T-helper 1 cell treated with Interleukin-12 subunit alpha and Interleukin-12 subunit beta and Interleukin-4 antibody, amounts not matched to agents 30 ng/mL and 1 ng/mL, for 36 hours (primary cell): ENCODE data around the gene FDX2. TPM values are rescaled to one million over a fixed set of nuclear protein-coding genes. Genes with fewer than 3 reads are reported as not detected.

Experiments used
- intact Hi-C: fragments of 100-400 bp; cut with micrococcal nuclease; formaldehyde crosslinking; loops from one replicate; pipeline ENCODE4 v1.15.1; 2024
- total RNA-seq: library from RNA; stranded (reverse); gene quantifications from 2 replicates; pipeline ENCODE4 v1.2.3, GENCODE V29; 2022

Gene FDX2
- total RNA-seq, 1 donor from 2014 or later: 8.8 TPM

DNA sequence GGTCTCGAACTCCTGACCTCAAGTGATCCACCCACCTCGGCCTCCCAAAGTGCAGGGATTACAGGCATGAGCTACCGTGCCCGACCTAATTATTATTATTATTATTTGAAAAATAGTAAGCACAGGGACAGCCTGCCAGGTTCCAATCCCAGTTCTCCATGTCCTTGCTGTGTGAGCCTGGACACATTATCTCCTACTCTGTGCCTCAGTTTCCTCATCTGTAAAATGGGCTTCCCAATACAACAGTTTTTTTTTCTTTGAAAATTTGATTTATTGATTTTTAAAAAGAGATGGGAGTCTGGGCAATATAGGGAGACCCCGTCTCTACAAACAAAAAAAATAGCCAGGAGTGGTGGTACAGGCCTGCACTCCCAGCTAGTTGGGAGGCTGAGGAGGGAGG is 9.5 kb downstream of the FDX2 start:
- intact Hi-C loops: no loop called here

DNA sequence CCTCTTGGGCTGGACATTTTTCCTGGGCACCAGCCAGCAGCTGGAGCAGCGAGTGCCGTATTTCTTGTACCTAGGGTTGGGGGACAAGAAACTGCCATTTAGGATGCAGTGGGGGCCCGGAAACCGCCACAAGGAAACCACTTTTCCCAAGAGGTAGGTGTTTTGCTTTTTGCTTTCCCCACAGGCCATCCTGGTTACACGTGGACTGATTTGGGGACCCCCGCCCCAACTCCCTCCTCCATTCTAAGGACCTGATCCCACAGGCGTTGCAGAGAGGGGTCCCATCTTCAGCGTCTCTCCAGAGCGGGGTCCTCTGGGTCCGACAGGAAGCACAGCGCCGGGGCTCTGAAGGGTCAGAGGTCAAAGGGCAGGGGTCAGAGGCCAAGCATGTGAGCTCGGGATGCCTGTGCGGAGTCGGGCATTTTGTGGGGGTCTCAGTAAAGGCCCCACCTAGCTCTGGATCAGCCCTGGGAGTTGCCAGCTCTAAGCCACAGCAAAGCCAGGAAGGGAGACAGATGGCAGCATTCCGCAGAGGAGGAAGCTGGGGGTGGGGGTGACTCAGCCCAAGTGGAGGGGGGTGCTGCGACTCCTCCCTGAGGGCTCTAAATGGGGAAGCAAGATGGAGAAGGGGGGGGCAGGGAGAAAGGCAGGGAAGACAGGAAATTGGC is 10.5 kb downstream of the FDX2 start:
- intact Hi-C loops: no loop called here

DNA sequence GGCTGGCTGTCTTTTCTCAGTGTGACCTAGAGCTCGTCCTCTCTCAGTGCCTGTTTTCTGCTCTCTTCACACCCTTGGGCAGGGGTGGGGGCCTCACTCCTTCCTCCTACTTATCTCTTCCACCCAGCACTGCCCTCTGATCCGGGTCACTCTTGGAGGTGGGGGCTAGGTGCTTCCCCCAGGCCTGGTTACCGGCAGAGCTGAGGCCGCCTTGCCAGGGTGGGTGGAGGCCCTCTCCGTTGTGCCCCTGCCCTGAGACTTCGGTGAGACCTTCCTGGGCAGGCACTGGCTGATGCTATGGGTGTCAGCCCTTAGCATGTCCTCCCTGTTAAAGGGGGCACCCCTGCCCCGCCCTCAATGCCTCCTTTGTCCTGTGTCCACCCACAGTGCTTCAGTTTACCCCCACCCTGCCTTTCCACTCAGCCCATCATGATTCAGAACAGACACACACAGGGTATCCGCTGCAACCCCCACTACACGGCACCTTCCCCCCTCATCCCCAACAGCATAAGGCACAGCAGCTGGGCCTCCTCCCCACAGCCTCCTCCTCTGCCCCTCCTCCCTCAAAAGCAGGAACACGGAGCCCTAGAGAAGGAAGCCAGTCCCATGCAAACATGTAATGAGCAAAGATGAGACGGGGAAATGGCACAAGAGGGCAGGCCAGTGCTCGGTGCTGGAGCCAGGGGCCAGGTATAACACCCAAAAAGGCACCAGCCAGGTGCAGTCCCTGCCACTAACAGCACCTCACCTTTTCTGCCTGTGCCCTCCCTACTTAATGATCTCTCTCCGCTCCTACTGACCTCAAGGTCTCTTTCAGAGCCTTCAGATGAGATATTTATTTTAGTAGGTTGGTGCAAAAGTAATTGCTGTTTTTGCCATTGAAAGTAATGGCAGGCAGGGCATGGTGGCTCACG is 16.0 kb downstream of the FDX2 start:
- intact Hi-C loops: no loop called here

DNA sequence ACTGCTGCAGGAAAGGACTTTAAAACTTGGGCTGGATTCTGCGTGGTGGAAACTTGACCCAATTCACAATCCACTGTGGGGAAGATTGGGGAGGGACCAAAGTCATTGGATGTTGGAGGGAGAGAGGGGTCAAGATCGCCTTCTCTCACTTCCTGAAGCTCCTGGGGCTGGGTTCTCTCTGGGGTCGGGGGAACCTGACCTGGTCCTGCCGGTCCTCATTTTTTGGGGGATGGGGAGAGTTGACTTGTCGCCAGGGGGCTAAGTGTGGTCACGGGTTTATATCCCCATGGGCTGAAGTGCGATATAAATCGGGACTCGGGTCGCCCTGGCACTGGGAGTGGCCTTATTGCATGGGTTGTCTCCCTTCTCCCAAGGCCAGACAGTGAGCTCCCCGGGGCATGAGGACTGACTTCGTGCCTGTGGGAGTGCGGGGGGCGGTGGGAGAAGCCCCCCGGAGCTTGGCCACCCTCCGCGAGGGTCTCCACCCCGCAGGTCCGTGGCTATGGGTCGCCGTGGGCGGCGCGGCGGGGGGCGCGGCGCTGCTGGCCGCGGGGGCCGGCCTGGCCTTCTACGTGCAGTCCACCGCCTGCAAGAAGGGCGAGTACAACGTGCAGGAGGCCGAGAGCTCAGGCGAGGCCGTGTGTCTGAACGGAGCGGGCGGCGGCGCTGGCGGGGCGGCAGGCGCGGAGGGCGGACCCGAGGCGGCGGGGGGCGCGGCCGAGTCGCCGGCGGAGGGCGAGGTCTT is 19.8 kb downstream of the FDX2 start:
- intact Hi-C loops: loop anchor here (1.0 to 2.0 kb wide), 3 partner anchors 10 to 37 kb away; partner anchors contain the start of genes FDX2, ICAM4 and RAVER1

DNA sequence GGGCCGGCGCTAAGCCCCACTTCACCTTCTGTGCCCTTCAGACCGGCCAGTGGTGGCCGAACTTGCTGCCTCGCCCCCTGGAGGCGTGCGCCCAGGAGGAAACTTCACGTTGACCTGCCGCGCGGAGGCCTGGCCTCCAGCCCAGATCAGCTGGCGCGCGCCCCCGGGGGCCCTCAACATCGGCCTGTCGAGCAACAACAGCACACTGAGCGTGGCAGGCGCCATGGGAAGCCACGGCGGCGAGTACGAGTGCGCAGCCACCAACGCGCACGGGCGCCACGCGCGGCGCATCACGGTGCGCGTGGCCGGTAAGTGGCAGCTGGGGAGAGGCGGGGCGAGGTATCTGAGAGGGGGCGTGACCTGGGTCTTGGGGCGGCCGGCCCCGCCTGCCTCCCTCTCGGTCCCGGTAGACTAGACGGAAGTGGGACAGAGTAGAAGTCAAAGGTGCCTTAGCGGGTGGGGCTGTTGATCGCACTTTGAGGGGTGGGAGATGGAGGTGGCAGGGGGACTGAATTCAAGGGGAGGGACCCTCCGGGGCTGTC is 20.4 kb downstream of the FDX2 start:
- intact Hi-C loops: loop anchor here (1.0 to 2.0 kb wide), 3 partner anchors 9 to 38 kb away; partner anchors contain the start of genes FDX2, ICAM4 and RAVER1

DNA sequence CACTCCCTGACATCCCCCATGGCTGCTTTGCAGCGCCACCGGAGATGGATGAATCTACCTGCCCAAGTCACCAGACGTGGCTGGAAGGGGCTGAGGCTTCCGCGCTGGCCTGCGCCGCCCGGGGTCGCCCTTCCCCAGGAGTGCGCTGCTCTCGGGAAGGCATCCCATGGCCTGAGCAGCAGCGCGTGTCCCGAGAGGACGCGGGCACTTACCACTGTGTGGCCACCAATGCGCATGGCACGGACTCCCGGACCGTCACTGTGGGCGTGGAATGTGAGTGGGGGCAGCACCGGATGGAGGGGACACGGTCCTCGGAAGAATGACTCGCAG is 21.5 kb downstream of the FDX2 start:
- intact Hi-C loops: loop anchor here (2.0 kb wide), 1 partner anchor 22 kb away; the partner anchor contains the start of gene FDX2

DNA sequence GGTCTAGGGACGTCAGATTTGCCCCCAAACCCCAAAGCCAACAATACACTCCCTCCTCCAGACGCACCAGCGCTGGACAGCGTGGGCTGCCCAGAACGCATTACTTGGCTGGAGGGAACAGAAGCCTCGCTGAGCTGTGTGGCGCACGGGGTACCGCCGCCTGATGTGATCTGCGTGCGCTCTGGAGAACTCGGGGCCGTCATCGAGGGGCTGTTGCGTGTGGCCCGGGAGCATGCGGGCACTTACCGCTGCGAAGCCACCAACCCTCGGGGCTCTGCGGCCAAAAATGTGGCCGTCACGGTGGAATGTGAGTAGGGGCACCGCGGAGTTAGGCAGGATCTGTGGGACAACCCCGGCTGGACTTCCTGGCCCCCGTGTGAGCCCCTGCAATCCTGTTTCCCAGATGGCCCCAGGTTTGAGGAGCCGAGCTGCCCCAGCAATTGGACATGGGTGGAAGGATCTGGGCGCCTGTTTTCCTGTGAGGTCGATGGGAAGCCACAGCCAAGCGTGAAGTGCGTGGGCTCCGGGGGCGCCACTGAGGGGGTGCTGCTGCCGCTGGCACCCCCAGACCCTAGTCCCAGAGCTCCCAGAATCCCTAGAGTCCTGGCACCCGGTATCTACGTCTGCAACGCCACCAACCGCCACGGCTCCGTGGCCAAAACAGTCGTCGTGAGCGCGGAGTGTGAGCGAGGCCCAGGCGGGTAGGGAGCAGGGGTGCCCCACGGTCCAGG is 22.0 kb downstream of the FDX2 start:
- intact Hi-C loops: loop anchor here (2.0 kb wide), 1 partner anchor 23 kb away; the partner anchor contains the start of gene FDX2

DNA sequence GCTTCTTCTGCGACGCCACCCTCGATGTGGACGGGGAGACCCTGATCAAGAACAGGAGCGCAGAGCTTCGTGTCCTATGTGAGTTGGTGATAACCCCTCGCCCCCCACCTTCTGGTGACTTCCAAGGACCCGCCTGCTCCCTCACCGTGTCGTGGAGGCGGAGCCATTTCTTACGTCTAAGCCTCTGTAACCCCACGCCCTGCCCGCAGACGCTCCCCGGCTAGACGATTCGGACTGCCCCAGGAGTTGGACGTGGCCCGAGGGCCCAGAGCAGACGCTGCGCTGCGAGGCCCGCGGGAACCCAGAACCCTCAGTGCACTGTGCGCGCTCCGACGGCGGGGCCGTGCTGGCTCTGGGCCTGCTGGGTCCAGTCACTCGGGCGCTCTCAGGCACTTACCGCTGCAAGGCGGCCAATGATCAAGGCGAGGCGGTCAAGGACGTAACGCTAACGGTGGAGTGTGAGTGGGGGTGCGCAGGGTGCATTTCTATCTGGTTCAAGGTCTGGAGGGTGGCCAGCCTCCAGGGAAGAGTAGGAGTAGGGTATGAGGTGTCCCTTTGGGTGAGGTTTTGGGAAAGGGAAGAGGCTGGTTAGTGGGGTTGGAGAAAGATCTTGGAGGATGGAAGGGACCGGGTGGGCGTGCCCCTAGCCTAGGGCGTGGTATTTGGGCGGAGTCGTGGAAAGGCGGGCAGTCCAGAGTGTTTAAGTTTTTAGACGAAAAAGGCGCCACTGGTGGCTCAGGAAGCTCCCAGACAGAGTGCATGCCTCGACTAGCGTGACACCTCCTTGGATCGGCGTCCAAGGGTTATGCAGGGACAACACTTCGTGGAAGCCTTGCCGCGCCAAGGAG is 22.8 kb downstream of the FDX2 start:
- intact Hi-C loops: no loop called here

DNA sequence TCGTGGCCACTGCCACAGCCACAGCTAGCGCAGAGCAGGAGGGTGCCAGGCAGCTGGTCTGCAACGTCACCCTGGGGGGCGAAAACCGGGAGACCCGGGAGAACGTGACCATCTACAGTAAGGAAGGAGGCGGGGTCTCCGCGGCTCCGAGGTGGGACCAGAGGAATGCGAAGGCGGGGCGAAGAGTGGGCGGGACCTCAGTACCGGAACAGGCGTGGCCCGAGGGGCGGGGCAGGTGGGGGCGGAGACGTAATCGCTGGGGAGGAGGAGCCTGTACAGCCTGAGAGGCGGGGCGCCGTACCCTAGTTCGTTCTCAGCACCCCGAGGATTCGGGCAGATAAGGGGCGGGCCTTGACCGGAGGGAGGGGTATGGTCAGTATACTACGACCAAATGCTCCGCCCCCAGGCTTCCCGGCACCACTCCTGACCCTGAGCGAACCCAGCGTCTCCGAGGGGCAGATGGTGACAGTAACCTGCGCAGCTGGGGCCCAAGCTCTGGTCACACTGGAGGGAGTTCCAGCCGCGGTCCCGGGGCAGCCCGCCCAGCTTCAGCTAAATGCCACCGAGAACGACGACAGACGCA is 23.5 kb downstream of the FDX2 start:
- intact Hi-C loops: no loop called here

DNA sequence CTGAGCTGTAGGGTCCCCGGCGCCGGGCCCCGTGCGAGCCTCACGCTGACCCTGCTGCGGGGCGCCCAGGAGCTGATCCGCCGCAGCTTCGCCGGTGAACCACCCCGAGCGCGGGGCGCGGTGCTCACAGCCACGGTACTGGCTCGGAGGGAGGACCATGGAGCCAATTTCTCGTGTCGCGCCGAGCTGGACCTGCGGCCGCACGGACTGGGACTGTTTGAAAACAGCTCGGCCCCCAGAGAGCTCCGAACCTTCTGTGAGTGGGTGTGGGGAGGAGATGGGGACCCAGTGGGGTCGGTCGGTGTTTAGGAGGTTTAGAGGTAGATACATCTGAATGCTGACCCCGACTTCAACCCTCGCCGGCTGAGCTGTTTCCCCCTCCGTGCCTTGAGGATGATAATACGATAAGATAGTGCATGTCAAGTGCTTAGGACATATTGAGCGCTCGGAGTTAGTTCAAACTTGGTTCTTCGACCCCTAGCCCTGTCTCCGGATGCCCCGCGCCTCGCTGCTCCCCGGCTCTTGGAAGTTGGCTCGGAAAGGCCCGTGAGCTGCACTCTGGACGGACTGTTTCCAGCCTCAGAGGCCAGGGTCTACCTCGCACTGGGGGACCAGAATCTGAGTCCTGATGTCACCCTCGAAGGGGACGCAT is 24.1 kb downstream of the FDX2 start:
- intact Hi-C loops: loop anchor here (2.0 kb wide), 1 partner anchor 221 kb away; no protein-coding TSS in a partner anchor

DNA sequence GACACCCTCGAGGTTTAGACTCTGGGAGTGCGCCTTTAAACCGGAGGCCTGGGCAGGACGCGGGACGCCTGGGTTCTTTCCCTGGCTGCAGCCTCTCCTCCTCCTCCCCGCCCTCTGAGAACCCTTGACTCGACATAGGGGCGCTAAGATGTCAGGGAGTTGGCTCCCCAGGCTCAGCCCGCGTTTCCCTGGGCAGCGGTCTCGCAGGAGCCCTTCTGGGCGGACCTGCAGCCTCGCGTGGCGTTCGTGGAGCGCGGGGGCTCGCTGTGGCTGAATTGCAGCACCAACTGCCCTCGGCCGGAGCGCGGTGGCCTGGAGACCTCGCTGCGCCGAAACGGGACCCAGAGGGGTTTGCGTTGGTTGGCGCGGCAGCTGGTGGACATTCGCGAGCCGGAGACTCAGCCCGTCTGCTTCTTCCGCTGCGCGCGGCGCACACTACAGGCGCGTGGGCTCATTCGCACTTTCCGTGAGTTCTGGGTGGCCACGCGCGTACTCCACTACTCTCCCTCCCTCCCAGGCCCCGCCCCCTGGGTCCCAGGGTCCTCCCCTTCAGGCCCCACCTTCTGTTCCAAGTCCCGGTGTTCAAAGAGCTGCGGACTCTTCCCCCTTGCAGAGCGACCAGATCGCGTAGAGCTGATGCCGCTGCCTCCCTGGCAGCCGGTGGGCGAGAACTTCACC is 24.8 kb downstream of the FDX2 start:
- intact Hi-C loops: loop anchor here (2.0 kb wide), 1 partner anchor 222 kb away; no protein-coding TSS in a partner anchor

DNA sequence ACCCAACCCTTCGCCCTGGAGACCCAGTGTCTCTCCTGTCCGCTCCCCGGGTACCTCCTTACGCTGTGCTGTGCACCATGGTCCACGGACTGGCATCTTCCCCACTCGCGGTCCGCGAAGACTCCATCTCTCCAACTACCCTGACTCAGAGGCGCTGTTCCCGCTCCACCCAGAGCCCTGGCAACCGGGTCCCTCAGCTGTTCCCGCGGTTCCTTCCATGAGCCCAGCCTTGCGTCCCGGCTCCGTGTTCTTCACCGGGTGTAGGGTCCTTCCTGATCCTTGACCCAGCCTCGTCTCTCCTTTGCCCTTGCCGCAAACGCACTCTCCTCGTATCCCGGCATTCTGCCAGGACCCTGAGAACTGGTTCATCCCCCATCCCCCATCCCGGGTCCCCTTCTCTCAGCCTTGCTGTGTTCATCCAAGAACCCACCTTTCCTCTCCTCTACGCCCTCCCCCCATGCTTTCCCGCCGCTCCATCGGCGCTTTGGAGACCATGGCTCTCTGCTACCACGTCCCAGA is 25.4 kb downstream of the FDX2 start:
- intact Hi-C loops: loop anchor here (2.0 kb wide), 1 partner anchor 222 kb away; no protein-coding TSS in a partner anchor

DNA sequence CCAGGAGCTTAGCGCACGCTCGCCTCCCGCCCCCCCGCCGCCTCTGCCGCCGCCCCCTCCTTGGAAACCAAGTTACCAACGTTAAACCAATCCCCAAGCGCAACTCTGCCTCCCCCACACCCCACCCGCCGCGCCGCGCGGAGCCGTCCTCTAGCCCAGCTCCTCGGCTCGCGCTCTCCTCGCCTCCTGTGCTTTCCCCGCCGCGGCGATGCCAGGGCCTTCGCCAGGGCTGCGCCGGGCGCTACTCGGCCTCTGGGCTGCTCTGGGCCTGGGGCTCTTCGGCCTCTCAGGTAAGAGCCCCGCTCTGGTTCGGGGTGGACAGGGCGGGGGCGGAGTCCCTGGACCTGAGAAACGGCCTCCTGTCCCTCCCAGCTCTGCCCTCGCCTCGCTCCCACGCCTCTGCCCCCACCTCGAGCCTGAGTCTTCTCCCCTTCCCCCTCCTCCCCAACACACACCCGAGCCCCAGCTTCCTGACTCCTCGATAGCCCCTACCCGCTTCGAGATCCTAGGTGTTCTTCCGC is 25.9 kb downstream of the FDX2 start, which contains the start of gene ICAM5:
TSS of gene ICAM5 (plus strand) at position 117 of the 521 bp plus-strand sequence. CDS start at position 209, 92 bp downstream.
- intact Hi-C loops: loop anchor here (2.0 to 5.0 kb wide), 2 partner anchors 172 to 223 kb away; no protein-coding TSS in a partner anchor

DNA sequence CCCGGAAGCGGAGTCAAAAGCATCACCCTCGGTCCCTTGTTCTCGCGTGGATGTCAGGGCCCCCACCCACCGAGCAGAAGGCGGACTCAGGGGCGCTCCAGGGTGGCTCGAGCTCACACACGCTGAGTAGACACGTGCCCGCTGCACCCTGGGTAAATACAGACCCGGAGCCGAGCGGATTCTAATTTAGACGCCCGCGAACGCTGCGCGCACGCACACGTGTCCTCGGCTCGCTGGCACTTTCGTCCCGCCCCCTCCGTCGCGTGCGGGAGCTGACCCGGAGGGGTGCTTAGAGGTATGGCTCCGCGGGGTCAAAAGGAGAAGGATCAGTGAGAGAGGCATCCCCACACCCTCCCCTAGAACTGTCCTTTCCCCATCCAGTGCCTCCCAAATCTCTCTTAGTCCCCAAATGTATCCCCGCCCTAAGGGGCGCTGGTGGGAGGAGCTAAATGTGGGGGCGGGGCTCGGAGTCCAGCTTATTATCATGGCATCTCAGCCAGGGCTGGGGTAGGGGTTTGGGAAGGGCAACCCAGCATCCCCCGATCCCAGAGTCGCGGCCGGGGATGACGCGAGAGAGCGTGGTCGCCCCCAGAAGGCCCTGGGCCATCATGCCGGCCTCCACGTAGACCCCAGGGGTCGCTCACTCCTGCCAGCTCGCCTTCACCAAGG is 26.5 kb downstream of the FDX2 start:
- intact Hi-C loops: loop anchor here (5.0 kb wide), 1 partner anchor 173 kb away; no protein-coding TSS in a partner anchor

DNA sequence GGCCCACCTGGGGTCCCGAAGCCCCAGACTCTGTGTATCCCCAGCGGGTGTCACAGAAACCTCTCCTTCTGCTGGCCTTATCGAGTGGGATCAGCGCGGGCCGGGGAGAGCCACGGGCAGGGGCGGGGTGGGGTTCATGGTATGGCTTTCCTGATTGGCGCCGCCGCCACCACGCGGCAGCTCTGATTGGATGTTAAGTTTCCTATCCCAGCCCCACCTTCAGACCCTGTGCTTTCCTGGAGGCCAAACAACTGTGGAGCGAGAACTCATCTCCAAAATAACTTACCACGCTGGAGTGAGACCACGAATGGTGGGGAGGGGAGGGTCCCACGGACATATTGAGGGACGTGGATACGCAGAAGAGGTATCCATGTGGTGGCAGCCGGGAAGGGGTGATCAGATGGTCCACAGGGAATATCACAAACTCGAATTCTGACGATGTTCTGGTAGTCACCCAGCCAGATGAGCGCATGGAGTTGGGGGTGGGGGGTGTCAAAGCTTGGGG is 27.1 kb downstream of the FDX2 start:
- intact Hi-C loops: loop anchor here (5.0 kb wide), 1 partner anchor 174 kb away; no protein-coding TSS in a partner anchor
